Renal cortex interstitium (tissue), 11 donors: ENCODE data around the gene ATP1B1. TPM values are rescaled to one million over a fixed set of nuclear protein-coding genes. Genes with fewer than 3 reads are reported as not detected.

ENCODE experiments used
- DNase-seq, 11 donors: peaks; one replicate each; pipeline ENCODE4 v3.0.0-alpha.2; 2013; ENCODE audit warnings: low read depth in 9 of 11, low spot score in 4 of 11; ENCODE audit errors: extremely low read depth in 1 of 11
- polyA plus RNA-seq, 3 donors: library from polyadenylated mRNA; unstranded; fragments of 120-200 nt; gene quantifications; one replicate each; pipeline ENCODE4 v1.2.1, GENCODE V29; 2013; ENCODE audit not compliant: insufficient read length in 3 of 3

The ATP1B1 gene
- polyA plus RNA-seq, 3 donors, result 390 to 545 (median 444) TPM

DNA sequence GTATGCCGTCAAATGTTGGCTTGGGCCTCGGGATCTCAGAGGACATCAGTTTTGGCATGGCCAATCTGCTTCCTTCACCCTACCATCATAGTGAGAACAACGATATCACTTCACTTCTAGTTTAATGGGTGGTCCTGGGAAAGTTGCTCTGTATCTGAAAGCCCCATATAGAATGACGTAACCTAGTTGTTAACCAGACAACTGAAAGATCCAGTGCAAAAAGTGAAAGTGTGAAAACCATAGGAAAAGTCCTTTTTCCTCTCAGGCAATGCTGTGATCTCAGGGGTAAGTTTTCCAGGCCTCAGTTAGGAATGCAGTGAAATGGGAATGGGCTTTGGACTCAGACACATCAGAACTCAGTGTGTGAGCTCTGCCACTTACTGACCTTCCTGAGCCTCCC is 18.6 kb upstream of the ATP1B1 start:
- no peak for DNase-seq

DNA sequence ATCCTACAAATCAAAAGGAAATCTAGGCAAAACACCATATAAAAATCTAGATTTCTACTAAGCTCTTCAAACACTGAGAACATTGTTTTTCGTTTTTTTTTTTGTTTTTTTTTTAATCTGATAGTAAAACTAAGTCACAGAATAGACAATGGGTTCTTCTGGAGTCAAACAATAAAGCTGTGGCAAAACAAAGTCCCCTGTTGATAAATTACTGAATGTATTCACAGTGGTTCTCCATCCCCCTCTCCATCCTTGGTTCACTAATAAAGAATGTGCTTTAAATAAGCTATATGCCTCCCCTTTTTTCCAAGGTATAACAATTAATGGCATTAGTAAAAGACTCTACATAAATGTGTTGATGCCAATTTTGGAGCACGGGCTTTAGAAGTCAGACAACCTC is 16.7 kb upstream of the ATP1B1 start:
- DNase-seq, result no peak

DNA sequence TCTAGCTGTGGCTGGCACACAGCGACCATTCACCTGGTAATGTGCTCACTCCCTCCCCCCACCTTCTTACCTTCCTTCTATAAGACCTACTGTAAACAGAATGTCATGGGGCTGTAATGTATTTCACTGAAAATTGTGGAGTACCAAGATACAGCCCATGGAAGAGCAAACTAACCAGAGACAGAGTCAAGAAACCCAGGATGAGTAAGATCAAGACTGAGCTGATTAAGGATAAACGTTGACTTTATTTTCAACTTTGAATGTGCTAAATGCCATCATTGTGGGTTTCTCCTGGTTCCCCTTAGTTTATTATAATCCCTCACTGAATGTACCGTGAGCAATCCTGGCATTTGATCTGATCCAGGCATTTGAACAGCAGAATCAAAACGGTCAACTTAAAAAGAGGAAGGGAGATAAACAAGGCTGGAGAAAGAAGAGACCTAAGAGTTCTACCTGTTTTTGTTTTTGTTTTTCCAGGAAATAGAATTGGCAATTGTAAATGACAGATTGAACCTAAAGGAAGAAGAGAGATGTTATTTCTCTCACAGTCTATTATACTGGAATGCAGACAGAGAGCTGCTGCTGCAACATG is 16.1 kb upstream of the ATP1B1 start:
- DNase-seq, result no peak

DNA sequence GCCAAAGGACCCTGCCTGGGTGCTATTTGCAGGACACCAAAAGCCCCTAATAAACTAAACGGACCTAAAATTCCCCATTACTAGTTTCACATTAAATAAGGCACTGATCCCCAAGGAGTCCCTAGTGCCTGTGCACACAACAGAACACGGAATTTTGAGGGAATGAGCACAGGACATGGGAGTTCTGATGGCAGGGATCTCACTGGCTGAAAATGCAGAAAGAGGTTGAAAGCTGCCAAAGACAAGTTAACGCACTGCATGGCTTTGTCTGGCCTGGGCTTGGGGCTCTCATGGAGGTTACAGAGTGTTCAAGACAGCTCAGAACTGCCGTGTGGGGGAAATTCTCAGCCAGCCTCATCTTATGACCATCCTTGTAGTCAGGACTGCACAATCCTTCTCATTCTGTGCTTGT is 15.6 kb upstream of the ATP1B1 start:
- DNase-seq, result no peak

DNA sequence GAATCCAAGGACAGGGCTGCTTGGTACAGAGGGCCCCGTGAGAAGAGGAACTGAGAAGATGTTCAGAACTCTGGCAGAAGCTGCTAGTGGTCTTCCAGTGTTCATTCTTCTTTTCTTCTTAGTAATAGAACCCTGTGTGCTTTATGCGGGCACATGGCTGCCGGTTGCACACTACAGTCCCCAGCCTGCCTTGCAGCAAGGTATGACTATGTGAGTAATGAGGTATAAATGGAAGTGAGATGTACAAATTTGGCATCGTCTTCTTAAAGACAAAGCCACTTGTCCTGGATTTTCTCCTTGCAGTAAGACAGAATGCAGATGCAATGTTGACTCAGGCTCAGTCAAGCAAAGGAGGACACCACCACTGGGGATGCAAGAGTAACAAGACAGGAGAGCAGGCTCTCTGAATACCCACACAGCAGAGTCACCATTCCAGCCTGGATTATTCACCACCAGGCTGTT is 15.0 kb upstream of the ATP1B1 start:
- no peak for DNase-seq

DNA sequence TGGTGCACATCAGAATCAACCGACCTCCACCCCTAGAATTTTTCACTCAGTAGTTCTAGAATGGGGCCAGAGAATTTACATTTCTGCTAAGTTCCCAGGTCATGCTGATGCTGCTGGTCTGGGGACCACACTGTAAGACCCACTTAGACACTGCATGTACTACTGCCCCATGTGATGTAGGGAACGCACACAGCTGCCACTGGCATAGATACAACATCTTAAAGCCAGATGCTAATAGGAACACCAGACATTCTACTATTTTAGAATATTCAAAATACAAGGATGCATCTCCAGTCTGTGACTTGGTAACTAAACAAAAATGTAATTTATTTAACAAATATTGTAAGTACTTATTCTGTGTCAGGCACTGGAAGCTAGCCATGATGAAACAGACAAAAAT is 14.1 kb upstream of the ATP1B1 start:
- DNase-seq, result no peak

DNA sequence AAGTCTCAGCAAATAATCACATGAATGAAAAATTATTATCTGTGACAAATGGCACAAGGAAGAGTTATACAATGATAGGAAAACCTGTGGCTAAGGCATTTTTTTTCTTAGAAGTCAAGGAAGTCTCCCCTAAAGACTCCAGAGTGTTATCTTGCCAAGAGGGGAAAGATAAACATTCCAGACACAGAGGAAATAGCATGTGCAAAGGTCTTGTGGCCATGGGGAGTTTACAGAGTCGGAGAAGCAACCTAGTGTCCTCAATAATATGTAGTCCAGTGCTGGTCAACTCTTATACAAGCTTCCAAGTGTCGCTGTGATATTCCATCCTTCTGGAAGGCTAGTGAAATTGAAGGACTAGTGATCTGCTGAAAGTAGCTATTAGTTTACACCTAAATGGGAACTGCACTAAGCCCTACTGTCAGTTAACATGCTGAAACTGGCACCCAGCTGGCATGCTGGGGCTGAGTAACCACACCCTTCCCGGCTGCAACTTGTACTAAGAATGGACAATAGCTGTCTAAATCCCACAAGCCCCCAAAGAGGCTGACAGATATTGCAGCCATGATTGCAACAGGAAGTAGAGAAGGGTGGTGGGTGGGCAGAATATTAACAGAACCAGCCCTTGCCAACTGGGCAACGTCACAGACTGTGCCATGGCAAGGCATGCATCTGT is 11.5 kb upstream of the ATP1B1 start:
- DNase-seq, result no peak

DNA sequence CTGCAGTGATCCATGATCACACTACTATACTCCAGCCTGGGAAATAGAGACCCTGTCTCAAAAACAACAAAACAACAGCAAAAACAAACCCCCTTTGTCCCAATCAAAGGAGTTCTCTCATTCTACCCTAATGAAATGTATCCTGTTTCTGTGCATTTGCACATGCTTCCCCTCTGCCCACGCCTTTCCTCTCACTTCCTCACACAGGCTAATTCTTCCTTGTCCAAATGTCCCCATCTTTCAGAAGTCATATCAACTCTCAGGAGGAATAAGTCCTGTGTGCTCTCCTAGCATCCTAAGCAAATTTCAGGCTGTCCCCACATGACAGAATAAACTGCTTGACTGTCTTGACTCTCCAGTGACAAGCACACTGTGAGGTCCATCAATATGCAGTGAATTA is 8.1 kb upstream of the ATP1B1 start:
- no peak for DNase-seq

DNA sequence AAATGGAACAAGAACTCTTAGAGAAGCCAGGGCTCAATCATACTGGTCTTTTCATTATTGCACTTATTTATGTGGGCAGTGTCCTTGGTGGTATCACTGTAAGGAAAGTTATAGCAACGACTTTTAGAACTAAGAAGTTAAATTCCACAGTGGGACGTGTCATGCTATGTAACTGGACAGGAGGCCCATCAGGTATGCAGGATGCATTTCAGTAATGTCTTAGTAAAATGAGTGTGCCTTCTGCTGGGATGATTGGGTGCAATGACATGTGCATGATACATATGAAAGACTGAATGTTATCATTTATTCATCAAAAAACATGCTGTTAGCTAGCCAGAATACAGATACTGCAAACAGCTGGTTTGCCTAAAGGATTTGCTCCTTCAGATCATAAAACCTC is 6.9 kb upstream of the ATP1B1 start:
- DNase-seq, result no peak

DNA sequence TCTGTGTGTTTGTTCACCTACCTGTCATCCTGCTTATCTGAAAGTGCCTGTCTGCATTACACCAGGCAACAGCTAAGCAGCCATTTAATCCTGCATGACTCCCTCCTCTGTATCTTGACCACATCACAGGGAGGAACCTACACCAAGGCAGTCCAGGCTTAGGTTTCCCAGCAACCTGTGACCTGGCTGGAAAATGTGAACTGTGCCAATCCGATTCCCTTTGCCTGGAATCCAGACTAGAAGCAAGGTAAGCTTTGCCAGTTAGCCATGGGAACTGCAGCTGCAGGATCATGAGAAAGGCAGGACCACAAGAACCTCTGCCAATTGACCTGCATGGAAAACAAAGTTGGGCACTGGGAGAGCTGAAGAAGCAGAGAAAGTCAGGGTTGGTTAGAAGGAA is 6.3 kb upstream of the ATP1B1 start:
- DNase-seq, result no peak

DNA sequence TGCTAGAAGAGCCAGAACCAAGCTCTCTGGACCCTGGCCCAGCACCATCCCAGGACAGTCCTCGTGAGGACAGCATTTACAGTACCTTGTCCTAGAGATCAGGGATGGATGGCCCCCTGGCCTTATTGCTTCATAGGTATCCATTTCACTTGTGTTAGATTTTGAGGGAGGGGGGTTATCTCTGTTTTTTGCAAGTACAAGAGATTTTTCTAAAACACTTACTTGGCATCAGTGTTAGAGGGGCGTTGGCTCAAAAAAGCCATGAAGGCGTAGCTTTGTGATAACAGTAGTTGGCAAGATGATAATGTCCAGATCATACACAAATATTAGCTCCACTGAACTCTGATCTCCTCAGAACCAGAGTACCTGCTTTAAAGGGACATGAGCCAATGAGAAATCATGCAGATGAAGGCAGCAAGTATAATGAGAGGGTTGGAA is 5.8 kb upstream of the ATP1B1 start:
- DNase-seq, result no peak

DNA sequence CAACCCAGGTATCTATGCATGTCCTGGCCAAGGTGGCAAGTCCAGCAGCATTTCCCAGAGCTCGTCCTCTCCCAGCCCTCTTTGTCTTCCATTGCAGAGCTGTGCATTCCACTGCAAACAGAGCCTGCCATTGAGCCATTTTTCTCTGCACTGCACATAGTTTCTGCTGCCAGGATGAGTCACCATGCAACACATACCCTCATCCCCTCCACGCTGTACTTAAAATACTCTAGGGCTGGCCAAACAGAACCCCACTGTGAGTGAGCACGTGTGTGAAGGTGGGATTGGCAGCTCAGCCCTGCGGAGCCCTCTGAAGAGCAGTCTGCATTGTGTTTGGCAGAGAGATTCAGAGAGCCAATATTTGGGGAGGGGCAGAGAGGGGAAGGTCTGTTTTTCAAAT is 3.9 kb upstream of the ATP1B1 start:
- DNase-seq, result no peak

DNA sequence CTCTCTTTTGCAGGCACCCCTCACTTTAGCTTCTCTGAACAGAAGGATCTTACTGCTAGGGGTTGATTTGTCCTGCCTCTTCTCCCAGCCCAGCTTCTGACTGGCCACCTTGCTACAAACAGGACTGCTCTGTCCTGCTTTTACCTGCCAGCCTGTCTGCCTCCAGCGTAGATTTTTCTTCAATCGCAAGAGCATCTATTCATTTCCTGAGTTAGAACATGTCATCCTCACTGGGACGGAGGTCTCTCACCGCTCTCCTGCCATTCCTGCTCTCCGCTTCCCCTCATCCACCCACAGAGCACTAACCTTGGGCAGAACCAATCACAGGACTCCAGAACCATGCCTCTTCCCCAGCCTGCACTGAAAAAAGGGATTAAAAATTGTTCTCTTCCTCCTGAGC is 3.5 kb upstream of the ATP1B1 start:
- DNase-seq, result no peak

DNA sequence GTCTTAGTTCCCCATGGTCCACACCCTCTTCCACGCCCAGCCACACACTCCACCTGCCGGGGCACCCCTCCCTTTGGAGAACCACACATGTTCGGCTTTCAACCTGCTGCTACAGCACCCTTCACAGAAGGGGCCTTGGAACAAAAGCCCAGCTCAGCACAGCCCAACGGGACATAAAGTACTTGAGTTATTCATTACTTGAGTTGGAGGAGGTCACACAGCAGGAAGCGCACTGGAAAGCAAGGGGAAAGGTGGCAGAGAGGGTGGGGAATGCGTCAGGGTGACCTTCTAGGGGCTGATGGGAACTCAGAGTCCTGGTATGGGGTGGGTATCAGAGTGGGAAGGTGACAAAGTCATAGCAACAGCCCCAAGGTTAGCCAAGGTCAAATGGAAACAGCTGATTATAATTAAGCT is 3.0 kb upstream of the ATP1B1 start:
- DNase-seq, result peak in 4 of 11 donors; percentile 45 to 68 (median 54)

DNA sequence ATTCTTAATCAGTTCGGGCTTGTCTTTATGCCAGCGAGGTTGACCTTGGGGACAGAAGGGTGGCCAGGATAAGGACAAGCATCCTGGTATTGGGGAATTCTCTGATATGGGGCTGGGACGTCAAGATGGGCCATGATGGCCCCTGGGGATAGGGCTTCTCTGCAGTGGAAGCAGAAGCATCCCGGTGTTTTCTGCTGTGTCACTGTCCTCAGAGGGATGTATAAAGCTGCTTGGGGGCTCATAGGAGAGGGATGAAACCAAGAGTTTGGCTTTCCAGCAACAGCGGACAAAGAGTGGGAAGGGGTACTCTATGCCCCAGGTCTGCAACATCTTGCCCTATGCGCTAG is 1.4 kb upstream of the ATP1B1 start:
- no peak for DNase-seq

DNA sequence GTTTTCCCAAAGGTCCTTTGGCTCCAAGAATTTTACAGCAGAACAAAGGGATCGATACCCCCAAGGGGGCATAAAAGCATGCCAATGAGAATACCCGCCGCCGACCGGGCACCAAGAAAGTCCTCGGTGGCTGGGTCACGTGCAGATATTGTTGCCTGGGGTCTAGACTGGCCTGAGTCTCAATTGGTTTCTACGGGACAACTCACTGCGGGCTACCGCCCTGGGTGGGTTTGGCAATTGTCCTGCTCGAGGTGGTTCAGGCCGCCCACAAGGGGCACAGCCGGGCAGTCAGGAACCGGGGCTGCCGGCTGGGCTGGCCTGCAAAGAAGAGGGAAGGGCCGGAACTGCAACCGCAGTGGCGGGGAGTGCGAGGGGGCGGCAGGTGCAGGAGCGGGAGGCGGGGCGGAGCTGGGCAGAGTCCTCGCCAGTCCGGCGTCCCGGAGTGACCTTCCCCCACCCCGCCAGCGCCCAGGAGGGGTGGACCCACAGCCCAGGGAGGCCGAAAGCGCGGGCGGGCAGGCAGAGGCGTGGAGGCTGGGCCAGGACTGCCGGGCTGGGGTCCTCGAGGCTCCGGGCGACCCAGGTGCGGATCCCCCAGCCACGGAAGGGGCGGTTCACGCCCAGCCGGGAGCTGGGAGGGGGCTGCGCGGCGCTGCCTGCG is 926 bp upstream of the ATP1B1 start:
- peak in 6 of 11 donors; percentile 61 to 77 (median 69) for DNase-seq

DNA sequence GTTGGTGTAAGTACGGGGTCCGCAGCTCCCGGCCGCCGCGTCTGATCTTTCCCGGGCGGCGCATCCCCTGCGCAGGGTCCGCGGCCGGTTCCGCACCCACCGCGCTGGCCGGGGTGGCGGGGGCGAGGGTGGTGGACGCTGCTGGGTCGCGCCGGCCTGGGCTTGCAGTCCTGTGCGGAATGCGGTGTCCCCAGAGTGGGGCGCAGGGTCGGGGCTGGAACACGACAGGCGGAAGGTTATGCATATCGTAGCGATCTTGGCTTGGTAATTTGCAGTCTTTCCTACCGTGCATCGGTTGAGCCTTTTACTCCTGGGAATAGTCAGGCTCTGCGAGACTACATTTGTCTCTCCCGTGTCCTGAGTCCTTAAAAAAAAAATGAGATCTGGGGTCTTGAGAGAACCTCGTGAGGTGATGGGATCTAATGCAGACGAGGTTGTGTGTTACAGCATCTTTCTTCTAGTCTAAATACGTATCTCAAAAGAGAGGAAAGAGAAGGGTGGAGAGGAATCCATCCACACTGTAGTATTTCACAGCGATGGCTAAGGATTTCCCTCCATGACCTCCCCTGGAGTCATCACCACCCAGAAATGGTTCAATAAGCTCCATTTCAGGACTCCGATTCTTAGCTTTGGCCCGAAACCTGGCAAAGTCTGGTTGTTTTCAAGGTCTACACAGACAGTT is 572 bp downstream of the ATP1B1 start:
- no peak for DNase-seq

DNA sequence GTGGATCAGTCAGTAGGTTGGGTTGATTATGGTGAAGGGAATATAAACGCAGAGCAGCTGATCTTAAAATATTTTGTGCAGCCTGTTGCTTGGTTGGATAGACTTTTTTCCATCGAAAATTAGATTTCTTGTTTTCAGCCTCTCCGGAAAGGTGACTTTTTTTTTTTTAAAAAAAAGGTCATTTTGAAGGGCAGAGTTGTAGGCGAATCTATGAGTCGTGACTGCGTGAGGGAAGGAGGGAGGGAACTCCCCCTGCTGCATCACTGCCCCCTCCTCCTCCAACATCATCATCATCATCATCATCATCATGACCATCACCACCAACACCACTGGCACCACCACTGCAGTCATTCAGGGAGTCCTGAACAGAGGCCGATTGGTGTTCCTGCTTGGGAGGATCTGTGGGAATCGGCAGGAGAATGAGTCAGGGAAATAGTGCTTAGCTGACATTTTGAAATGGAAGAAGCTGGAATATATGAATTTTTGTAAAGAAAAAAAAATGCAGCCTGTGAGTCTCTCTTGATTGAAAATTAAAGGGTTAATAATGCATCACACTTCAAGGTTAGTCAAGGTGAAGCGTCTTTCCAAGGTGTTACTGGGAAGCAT is 1.2 kb downstream of the ATP1B1 start:
- DNase-seq, result no peak

DNA sequence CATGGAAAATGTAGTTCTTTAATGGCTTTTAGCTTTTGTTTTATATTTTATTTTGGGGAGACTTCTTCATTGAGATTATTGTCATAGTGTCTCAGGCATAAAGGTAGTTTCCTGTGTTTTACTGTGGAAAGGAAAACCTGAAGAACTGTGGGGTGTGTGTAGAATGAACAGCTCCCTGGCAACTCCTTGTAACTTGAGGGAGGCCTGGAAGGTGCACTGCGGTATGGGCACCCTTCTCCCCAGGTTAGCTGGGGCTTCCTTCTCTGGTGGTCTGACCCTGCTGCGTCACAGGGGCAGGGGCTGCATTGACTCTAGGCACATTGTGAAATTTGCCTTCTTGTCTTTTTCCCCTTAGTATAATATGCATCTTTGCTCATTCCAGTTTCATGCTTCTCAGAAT is 1.7 kb downstream of the ATP1B1 start:
- DNase-seq, result no peak
